Stimulated activated CD4-positive, alpha-beta T cell treated with anti-CD3 and anti-CD28 coated beads, TNF-alpha, amount 100 ng/mL, for 4 hours (primary cell): Measurements from ENCODE around the gene AUP1.
"Not testable (repeated sequence)": the region's sequence is repeated elsewhere in the genome, so short reads cannot be mapped to it uniquely, and the experiment has no call there.

Source experiments
- DNase-seq, 3 experiments: peaks; one replicate each; pipeline ENCODE4 v3.0.0-alpha.2; 2020; ENCODE audit warnings: low read depth in 3 of 3

Gene AUP1

GRCh38 chr2:74498500-74499266 lies 30.8 kb downstream of the AUP1 start:
- DNase-seq: no peak

- no peak for DNase-seq
Observed at GRCh38 chr2:74497777-74498499, 31.6 kb downstream of the AUP1 start.

- DNase-seq: no peak
Observed at GRCh38 chr2:74496997-74497776, 32.3 kb downstream of the AUP1 start.

- DNase-seq: no peak
Observed at GRCh38 chr2:74495440-74495839, 34.1 kb downstream of the AUP1 start.

- no peak for DNase-seq
Observed at GRCh38 chr2:74493546-74493945, 36.0 kb downstream of the AUP1 start.

GRCh38 chr2:74491648-74492544 lies 37.6 kb downstream of the AUP1 start:
- no peak for DNase-seq

GRCh38 chr2:74489906-74490305 lies 39.6 kb downstream of the AUP1 start:
- DNase-seq: no peak

- no peak for DNase-seq
Observed at GRCh38 chr2:74488643-74489481, 40.6 kb downstream of the AUP1 start.

GRCh38 chr2:74486141-74486540 lies 43.4 kb downstream of the AUP1 start:
- DNase-seq: no peak

GRCh38 chr2:74483675-74484164 lies 45.8 kb downstream of the AUP1 start:
- DNase-seq: not testable (repeated sequence)

GRCh38 chr2:74482801-74483674 lies 46.5 kb downstream of the AUP1 start, which contains the start of the genes CCDC142 and TTC31:
TSS of gene CCDC142 (minus strand) at chr2:74482998. CDS start at chr2:74482837, 161 bp downstream.
TSS of gene TTC31 (plus strand) at chr2:74483081. CDS start at chr2:74483096, 15 bp downstream.
- DNase-seq: peak; percentile 84 to 89 (median 86)

GRCh38 chr2:74481961-74482800 lies 47.3 kb downstream of the AUP1 start:
- DNase-seq: peak in 1 of 3 experiments; percentile 50

GRCh38 chr2:74481431-74481830 lies 48.1 kb downstream of the AUP1 start:
- DNase-seq: no peak
